Testis (tissue), 3 donors: ENCODE data around the gene WDR27. TPM values are rescaled to one million over a fixed set of nuclear protein-coding genes. Genes with fewer than 3 reads are reported as not detected.

ENCODE experiments used
- DNase-seq: peaks from one replicate; pipeline ENCODE4 v3.0.0-alpha.2; 2019
- H3K27ac ChIP-seq, 2 donors: fragments of 200-600 bp; sonication (generic); one replicate each; pipeline ENCODE4 v1.5.1; 2019
- H3K27me3 ChIP-seq: fragments of 200-600 bp; sonication (generic); one replicate; pipeline ENCODE4 v1.5.1; 2019
- H3K36me3 ChIP-seq: fragments of 200-600 bp; sonication (generic); one replicate; pipeline ENCODE4 v1.5.1; 2017; ENCODE audit warnings: low read depth; ENCODE audit errors: missing control alignments
- H3K4me1 ChIP-seq: fragments of 200-600 bp; sonication (generic); one replicate; pipeline ENCODE4 v1.5.1; 2019
- H3K4me3 ChIP-seq, 2 donors: fragments of 200-600 bp; sonication (generic); one replicate each; pipeline ENCODE4 v1.5.1; 2017 to 2019
- H3K9me3 ChIP-seq: fragments of 200-600 bp; sonication (generic); one replicate; pipeline ENCODE4 v1.5.1; 2017
- CTCF ChIP-seq, 3 experiments: fragments of 450-650 bp in 2 of 3; fragments of 200-600 bp in 1 of 3; sonication (generic) in 1 of 3; IDR thresholded peaks; one replicate each; pipeline ENCODE4 v1.5.1; 2016 to 2019; ENCODE audit warnings: antibody characterized with exemption in 3 of 3, mild to moderate bottlenecking in 2 of 3, moderate library complexity in 1 of 3
- POLR2A ChIP-seq: fragments of 450-650 bp; IDR thresholded peaks from one replicate; pipeline ENCODE4 v1.6.1; 2017; ENCODE audit warnings: antibody characterized with exemption, mild to moderate bottlenecking, moderate library complexity
- WGBS, 2 donors: methylation state at CpG; one replicate each; pipeline ENCODE4 v1.1.5; 2018; 5-methylcytosine and 5-hydroxymethylcytosine counted together
- intact Hi-C: fragments of 100-400 bp; cut with DNase I; formaldehyde crosslinking; loops from one replicate; pipeline ENCODE4 v1.15.1; 2023; ENCODE audit warnings: low total_unique reads
- polyA plus RNA-seq: library from polyadenylated mRNA; stranded (reverse); fragments of 350-450 nt; fragmentation: Illumina TruSeq; extraction: RNeasy Lipid Tissue Mini Kit (QIAGEN cat#74804); gene quantifications from one replicate; pipeline ENCODE4 v1.2.3, GENCODE V29; 2014; ENCODE audit warnings: low read depth, low replicate concordance; ENCODE audit not compliant: insufficient read depth
- total RNA-seq, 2 donors: library from RNA; depleted of rRNA; stranded (reverse); fragments of >200 nt; gene quantifications; one replicate each; pipeline ENCODE4 v1.2.3, GENCODE V29; 2016

WDR27 gene
- total and polyA plus RNA-seq, 3 donors from 2014 or later, result 32.8 to 101 (median 84.0) TPM

- intact Hi-C loops, result no loop called here
- no peak for TF ChIP-seq POLR2A
- TF ChIP-seq CTCF (IDR thresholded peaks at IDR 0.05), result no peak
- Histone ChIP-seq H3K4me1 (no peaks in the 10 kb centered on the region), H3K9me3 (no peaks in the 10 kb centered on the region), H3K36me3 (no peaks in the 10 kb centered on the region), H3K27me3 (no peaks in the 10 kb centered on the region), H3K4me3 (no peak overlapping the region), H3K27ac (no peak overlapping the region)
- 98 to 99% methylated on average over 8 to 12 of the region's 12 CpGs for WGBS, 2 donors
- DNase-seq, result no peak
Observed at GRCh38 chr6:169456840-169457239, 245.0 kb downstream of the WDR27 start.

- no peaks in the 10 kb centered on the region for H3K27me3 ChIP-seq
- no peaks in the 10 kb centered on the region for H3K36me3 ChIP-seq
- H3K27ac ChIP-seq, result no peak overlapping the region
- TF ChIP-seq CTCF (IDR thresholded peaks at IDR 0.05) (no peak), POLR2A (no peak)
- intact Hi-C loops, result no loop called here
- DNase-seq, result no peak
- peaks cover 4% of the 10 kb centered on the region for H3K4me1 ChIP-seq
- WGBS, 2 donors, result 86 to 94% methylated on average over 1 of the region's 1 CpG
- no peaks in the 10 kb centered on the region for H3K9me3 ChIP-seq
- no peak overlapping the region for H3K4me3 ChIP-seq
Observed at GRCh38 chr6:169455470-169455869, 246.4 kb downstream of the WDR27 start.

GRCh38 chr6:169454872-169455204, 247.0 kb downstream of the WDR27 start:
- intact Hi-C loops, result no loop called here
- no peak overlapping the region for H3K4me3 ChIP-seq

GRCh38 chr6:169454204-169454871, 247.5 kb downstream of the WDR27 start:
- H3K4me3 ChIP-seq, result no peak overlapping the region
- 75 to 83% methylated on average over 5 to 8 of the region's 8 CpGs for WGBS, 2 donors
- no peak overlapping the region for H3K27ac ChIP-seq
- TF ChIP-seq POLR2A, result no peak
- TF ChIP-seq CTCF (IDR thresholded peaks at IDR 0.05), result no peak
- no peak for DNase-seq
- peaks cover 4% of the 10 kb centered on the region for H3K4me1 ChIP-seq
- intact Hi-C loops, result no loop called here
- no peaks in the 10 kb centered on the region for H3K27me3 ChIP-seq
- no peaks in the 10 kb centered on the region for H3K9me3 ChIP-seq
- no peaks in the 10 kb centered on the region for H3K36me3 ChIP-seq

More at GRCh38 chr6:169454872-169455204, 247.0 kb downstream of the WDR27 start:
- Histone ChIP-seq H3K27me3 (no peaks in the 10 kb centered on the region), H3K27ac (no peak overlapping the region), H3K4me1 (peaks cover 4% of the 10 kb centered on the region), H3K9me3 (no peaks in the 10 kb centered on the region), H3K36me3 (no peaks in the 10 kb centered on the region)
- DNase-seq, result no peak
- 93 to 96% methylated on average over 3 to 10 of the region's 10 CpGs for WGBS, 2 donors
- TF ChIP-seq POLR2A (no peak), CTCF (IDR thresholded peaks at IDR 0.05) (no peak)
